GM18873 (cell line): Measurements from ENCODE around the gene C22orf31.
"Not testable (repeated sequence)": the region's sequence is repeated elsewhere in the genome, so short reads cannot be mapped to it uniquely, and the experiment has no call there.

Source experiments
- ATAC-seq: cut with Tn5 transposase; IDR thresholded peaks from one replicate; pipeline ENCODE4 v1.9.1; 2021; ENCODE audit warnings: mild to moderate bottlenecking, moderate library complexity, moderate number of reproducible peaks; ENCODE audit not compliant: unreplicated experiment, low FRiP score

The C22orf31 gene

DNA sequence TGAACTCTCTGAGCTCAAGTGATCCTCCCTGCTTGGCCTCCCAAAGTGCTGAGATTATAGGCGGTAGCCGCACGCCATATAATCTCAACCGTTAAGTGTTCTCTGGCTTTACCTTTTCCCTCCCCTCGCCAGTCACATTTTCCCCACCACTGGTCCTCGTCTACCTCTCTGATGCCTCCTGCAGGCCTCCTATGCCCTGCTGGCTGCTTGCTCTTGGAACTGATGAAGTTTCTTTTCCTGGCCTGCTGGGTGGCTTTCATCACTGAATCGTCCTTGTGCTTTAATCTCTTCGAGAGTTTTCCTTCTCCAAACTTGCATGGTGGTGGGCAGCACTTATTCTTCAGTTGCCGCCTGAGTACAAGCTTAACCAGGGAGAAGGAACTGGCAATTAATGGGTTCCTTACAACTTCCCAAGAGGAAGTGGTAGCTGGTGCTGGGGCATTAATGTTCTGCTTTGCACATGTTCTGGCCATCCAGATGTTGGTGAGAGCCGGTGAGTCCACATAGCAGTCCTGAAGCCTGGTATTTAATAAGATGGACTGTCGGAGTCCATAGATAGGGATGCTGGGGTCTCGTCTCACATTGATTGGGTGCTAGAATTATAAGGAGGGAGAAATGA lies 1.3 kb downstream of the C22orf31 start:
- ATAC-seq: no peak

GRCh38 chr22:29056472-29056871 lies 5.2 kb downstream of the C22orf31 start:
- no peak for ATAC-seq

DNA sequence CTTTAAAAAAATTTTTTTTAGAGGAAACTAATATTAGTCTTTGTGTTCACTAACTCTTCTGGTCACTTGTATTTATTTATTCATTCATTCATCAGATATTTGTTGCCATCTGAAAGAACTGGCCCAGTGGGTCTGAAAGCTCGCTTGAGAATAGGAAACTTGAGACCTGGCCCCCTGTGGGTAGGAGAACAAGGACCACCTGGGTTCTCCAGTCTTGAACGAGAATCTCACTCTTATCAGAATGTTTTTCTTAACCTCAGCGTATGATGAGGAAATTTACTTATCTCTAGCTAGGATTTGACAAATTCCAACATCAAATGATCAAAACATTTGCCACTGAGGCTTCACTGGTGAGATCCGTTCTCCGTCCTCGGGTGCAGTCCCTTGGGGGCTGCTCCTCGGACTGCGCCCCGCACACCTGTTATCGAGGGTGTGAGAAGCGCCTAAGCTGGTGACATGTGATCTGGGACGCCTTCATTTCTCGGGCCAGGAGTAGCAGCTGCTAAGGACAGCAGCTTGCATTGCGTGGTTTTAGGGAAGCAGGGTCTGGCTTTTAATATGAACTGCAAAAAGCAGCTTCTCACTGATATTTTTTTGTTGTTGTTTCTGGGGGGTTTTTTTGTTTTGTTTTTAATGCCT lies 6.3 kb downstream of the C22orf31 start:
- ATAC-seq: no peak

DNA sequence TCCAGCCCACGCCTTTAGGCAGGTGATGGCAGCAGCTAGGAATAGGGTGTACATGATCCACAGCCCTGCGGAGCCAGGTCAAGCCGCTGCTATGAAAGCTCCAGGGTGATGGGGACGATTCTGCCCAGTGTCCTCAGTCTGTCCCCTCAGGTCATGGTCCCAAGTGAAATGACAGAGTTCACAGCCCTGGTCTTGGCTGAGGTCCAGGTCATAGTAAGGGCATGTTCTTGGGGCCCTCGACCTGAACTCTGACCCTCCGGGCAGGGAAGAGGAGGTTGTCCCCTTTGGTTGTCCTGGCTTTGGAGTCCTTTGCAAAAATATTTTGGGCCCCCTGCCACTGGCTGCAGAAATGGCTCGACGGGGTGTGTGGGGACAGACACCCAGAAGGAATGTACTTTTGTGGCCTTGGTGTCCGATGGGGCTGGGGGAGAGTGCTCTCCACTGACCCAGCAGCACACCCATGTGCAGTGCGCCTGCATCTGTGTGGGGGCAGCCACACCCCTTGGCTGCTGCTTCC lies 7.3 kb downstream of the C22orf31 start:
- ATAC-seq: no peak

- ATAC-seq: no peak
Observed at GRCh38 chr22:29053048-29053702, 8.5 kb downstream of the C22orf31 start.

- no peak for ATAC-seq
Observed at GRCh38 chr22:29050457-29050856, 11.2 kb downstream of the C22orf31 start.

DNA sequence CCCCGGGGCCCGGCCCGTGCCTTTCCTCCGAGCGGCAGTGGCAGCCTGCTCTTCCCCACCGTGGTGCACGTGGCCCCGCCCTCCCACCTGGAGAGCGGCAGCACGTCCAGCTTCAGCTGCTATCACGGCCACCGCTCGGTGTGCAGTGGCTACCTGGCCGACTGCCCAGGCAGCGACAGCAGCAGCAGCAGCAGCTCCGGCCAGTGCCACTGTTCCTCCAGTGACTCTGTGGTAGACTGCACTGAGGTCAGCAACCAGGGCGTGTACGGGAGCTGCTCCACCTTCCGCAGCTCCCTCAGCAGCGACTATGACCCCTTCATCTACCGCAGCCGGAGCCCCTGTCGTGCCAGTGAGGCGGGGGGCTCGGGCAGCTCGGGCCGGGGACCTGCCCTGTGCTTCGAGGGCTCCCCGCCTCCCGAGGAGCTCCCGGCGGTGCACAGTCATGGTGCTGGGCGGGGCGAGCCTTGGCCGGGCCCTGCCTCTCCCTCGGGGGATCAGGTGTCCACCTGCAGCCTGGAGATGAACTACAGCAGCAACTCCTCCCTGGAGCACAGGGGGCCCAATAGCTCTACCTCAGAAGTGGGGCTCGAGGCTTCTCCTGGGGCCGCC lies 11.9 kb downstream of the C22orf31 start:
- ATAC-seq: no peak

DNA sequence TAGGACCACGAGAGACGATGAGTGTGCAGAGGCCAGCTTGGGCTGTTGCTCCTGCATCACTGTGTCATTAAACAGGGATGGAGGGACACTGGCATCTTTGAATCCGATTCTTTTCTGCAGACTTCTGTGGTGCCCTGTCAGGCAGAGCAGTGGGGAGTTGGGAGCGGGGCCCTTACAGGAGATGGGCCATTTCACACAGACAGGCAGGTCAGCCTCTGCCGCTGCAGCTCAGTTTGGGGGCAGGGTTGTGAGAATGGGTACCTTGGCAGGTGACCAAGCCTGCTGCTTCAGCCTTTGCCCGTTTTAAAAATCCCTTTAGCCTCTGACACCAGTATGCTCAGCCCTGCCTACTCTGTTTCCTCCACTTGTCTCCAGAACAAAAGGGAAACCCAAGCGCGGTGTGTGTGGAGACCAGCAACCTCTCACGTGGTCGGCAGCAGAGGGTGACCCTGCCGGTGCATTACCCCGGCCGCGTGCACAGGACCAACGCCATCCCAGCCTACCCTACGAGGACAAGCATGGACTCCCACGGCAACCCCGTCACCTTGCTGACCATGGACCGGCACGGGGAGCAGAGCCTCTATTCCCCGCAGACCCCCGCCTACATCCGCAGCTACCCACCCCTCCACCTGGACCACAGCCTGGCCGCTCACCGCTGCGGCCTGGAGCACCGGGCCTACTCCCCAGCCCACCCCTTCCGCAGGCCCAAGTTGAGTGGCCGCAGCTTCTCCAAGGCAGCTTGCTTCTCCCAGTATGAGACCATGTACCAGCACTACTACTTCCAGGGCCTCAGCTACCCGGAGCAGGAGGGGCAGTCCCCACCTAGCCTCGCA lies 12.6 kb downstream of the C22orf31 start:
- no peak for ATAC-seq

DNA sequence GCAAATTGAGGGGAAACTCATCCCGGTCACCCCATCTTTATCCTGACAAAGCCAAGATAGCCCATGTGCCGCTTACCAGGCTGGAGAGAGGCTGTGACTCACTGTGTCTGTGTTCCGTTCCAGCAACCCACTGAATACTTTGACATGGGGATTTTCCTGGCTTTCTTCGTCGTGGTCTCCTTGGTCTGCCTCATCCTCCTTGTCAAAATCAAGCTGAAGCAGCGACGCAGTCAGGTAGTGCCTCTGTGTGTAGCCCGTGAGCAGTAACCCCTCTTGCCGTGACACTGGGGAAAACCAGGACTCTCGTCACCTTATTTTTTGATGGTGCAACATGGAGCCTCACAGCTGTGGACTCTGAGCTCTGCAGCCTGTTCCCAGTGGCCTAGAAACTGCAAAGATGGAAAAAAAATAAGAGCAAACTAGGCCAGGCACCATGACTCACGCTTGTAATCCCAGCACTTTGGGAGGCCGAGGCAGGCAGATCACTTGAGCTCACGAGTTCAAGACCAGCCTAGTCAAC lies 16.9 kb downstream of the C22orf31 start:
- no peak for ATAC-seq

DNA sequence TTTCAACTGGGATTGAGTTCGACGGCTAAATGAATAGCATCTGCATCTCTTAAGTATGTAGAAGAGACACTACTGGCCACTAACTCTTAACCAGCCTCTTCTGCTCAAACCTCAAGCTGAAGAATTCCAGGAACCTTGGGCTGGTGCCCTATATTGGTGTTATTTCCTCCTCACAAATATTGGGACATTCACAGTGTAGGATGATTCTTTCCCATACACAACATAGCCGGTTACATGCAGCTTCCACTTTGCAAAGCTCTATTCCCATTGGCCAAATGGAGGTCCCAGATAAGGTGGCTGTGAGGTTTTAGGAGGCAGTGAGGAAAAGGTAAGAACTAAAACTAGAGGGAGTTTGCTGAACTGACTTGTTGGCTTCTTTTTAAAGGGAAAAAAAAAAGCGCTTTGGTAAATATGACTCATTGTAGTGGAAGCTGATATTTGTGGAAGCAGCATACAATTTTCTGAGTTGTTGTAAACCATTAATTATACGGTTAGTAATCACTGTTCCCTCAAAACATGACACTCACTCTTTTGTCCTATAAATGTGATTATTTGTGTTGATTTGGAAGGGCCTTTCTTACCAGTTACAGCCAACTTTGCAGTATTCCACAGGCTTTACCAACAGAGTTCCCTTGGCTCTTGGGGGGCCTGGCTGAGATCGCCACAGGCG lies 17.6 kb downstream of the C22orf31 start:
- no peak for ATAC-seq

DNA sequence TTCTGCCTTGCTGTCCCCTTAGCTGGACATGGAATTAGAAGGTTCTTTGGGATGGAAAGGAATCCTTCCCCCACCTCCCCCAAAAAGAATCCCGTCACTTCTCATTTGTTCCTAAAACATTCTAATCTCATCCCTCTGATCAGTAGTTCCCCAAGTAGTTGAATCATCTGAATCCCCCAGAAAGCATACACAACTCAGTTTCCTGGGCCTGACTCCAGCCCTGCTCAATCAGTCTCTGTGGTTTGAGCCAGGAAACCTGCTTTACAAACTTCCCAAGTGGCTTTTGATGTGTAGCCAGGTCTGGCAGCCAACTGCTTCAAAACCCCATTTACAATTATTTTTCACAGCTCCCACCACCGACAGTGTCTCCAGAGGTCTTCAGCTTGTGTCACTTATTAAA lies 20.2 kb downstream of the C22orf31 start:
- ATAC-seq: no peak

- no peak for ATAC-seq
Observed at GRCh38 chr22:29040385-29041275, 21.0 kb downstream of the C22orf31 start.

DNA sequence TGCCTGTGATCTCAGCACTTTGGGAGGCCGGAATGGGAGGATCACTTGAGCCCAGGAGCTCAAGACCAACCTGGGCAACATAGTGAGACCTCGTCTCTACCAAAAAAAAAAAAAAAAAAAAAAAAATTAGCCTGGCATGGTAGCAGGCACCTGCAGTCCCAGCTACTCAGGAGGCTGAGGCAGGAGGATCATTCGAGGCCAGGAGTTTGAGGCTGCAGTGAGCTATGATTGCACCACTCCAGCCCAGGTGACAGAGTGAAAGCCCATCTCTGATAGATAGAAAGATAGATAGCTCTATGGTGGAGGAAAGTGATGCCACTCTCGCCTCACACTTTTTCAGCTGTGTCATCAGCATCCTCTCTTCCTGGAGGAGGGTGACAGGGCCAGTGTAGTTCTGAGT lies 21.9 kb downstream of the C22orf31 start:
- ATAC-seq: not testable (repeated sequence)

GRCh38 chr22:29039148-29039547 lies 22.5 kb downstream of the C22orf31 start:
- ATAC-seq: no peak

GRCh38 chr22:29037340-29037932 lies 24.2 kb downstream of the C22orf31 start:
- no peak for ATAC-seq

GRCh38 chr22:29032584-29032983 lies 29.0 kb downstream of the C22orf31 start:
- ATAC-seq: no peak

- no peak for ATAC-seq
Observed at GRCh38 chr22:29032014-29032475, 29.6 kb downstream of the C22orf31 start.
